ENCODE data around the gene HSD17B13.
A peak's percentile ranks its signal among the peaks of the same experiment; 100 is the strongest.
"Not testable (repeated sequence)": the region's sequence is repeated elsewhere in the genome, so short reads cannot be mapped to it uniquely, and the experiment has no call there.

HSD17B13 gene

GRCh38 chr4:87321888-87322287 lies 794 bp downstream of the HSD17B13 start:
- H3K27ac ChIP-seq (ENCODE audit: low read depth, low read length) = no peak overlapping the region
- peaks cover 0 to 3% (median 0%) of the 10 kb centered on the region in 5 donors for H3K36me3 ChIP-seq (ENCODE audit: control insufficient read depth in 5 of 5, insufficient read depth in 5 of 5, low read length in 5 of 5)
- peak overlapping the region in 4 of 5 donors; percentile 52 to 70 (median 58) for H3K4me3 ChIP-seq (ENCODE audit: low read depth in 1 of 5, low read length in 5 of 5)
- H3K27me3 ChIP-seq (ENCODE audit: control insufficient read depth in 5 of 5, insufficient read depth in 4 of 5, low read length in 5 of 5) = no peaks in the 10 kb centered on the region
- H3K4me1 ChIP-seq (ENCODE audit: control insufficient read depth in 5 of 5, insufficient read depth in 5 of 5, low read length in 5 of 5) = peaks cover 0 to 3% (median 0%) of the 10 kb centered on the region in 5 donors
- H3K9me3 ChIP-seq (ENCODE audit: control insufficient read depth in 5 of 5, low read length in 5 of 5) = no peaks in the 10 kb centered on the region
- H3K9ac ChIP-seq (ENCODE audit: low read length in 5 of 5) = peak overlapping the region in 1 of 5 donors; percentile 62

GRCh38 chr4:87317527-87317926 lies 5.2 kb downstream of the HSD17B13 start:
- Histone ChIP-seq H3K4me3 (ENCODE audit: low read depth in 1 of 5, low read length in 5 of 5) (no peak overlapping the region), H3K27me3 (ENCODE audit: control insufficient read depth in 5 of 5, insufficient read depth in 4 of 5, low read length in 5 of 5) (no peaks in the 10 kb centered on the region), H3K27ac (ENCODE audit: low read depth, low read length) (no peak overlapping the region), H3K4me1 (ENCODE audit: control insufficient read depth in 5 of 5, insufficient read depth in 5 of 5, low read length in 5 of 5) (peaks cover 0 to 13% (median 0%) of the 10 kb centered on the region in 5 donors), H3K36me3 (ENCODE audit: control insufficient read depth in 5 of 5, insufficient read depth in 5 of 5, low read length in 5 of 5) (peaks cover 0 to 3% (median 0%) of the 10 kb centered on the region in 5 donors), H3K9ac (ENCODE audit: low read length in 5 of 5) (no peak overlapping the region), H3K9me3 (ENCODE audit: control insufficient read depth in 5 of 5, low read length in 5 of 5) (no peaks in the 10 kb centered on the region)

- H3K9ac ChIP-seq (ENCODE audit: low read length in 5 of 5) = no peak overlapping the region
- no peak overlapping the region for H3K4me3 ChIP-seq (ENCODE audit: low read depth in 1 of 5, low read length in 5 of 5)
- H3K27ac ChIP-seq (ENCODE audit: low read depth, low read length) = no peak overlapping the region
- peaks cover 0 to 13% (median 0%) of the 10 kb centered on the region in 5 donors for H3K4me1 ChIP-seq (ENCODE audit: control insufficient read depth in 5 of 5, insufficient read depth in 5 of 5, low read length in 5 of 5)
- no peaks in the 10 kb centered on the region for H3K27me3 ChIP-seq (ENCODE audit: control insufficient read depth in 5 of 5, insufficient read depth in 4 of 5, low read length in 5 of 5)
- no peaks in the 10 kb centered on the region for H3K9me3 ChIP-seq (ENCODE audit: control insufficient read depth in 5 of 5, low read length in 5 of 5)
- peaks cover 0 to 3% (median 0%) of the 10 kb centered on the region in 5 donors for H3K36me3 ChIP-seq (ENCODE audit: control insufficient read depth in 5 of 5, insufficient read depth in 5 of 5, low read length in 5 of 5)
Measured at GRCh38 chr4:87316961-87317360, 5.7 kb downstream of the HSD17B13 start.

- peak overlapping the region; percentile 45 for H3K27ac ChIP-seq (ENCODE audit: low read depth, low read length)
Measured at GRCh38 chr4:87315000-87315399, 7.7 kb downstream of the HSD17B13 start.

GRCh38 chr4:87313756-87314155 lies 8.9 kb downstream of the HSD17B13 start:
- H3K9ac ChIP-seq (ENCODE audit: low read length in 5 of 5) = no peak overlapping the region
- H3K36me3 ChIP-seq (ENCODE audit: control insufficient read depth in 5 of 5, insufficient read depth in 5 of 5, low read length in 5 of 5) = peaks cover 0 to 3% (median 0%) of the 10 kb centered on the region in 5 donors
- H3K27me3 ChIP-seq (ENCODE audit: control insufficient read depth in 5 of 5, insufficient read depth in 4 of 5, low read length in 5 of 5) = no peaks in the 10 kb centered on the region
- no peaks in the 10 kb centered on the region for H3K9me3 ChIP-seq (ENCODE audit: control insufficient read depth in 5 of 5, low read length in 5 of 5)
- H3K27ac ChIP-seq (ENCODE audit: low read depth, low read length) = peak overlapping the region; percentile 19
- peaks cover 0 to 10% (median 4%) of the 10 kb centered on the region in 5 donors for H3K4me1 ChIP-seq (ENCODE audit: control insufficient read depth in 5 of 5, insufficient read depth in 5 of 5, low read length in 5 of 5)
- H3K4me3 ChIP-seq (ENCODE audit: low read depth in 1 of 5, low read length in 5 of 5) = no peak overlapping the region

More at GRCh38 chr4:87315000-87315399, 7.7 kb downstream of the HSD17B13 start:
- H3K27me3 ChIP-seq (ENCODE audit: control insufficient read depth in 5 of 5, insufficient read depth in 4 of 5, low read length in 5 of 5); H3K4me3 ChIP-seq (ENCODE audit: low read depth in 1 of 5, low read length in 5 of 5); H3K9ac ChIP-seq (ENCODE audit: low read length in 5 of 5); H3K9me3 ChIP-seq (ENCODE audit: control insufficient read depth in 5 of 5, low read length in 5 of 5); H3K4me1 ChIP-seq (ENCODE audit: control insufficient read depth in 5 of 5, insufficient read depth in 5 of 5, low read length in 5 of 5); H3K36me3 ChIP-seq (ENCODE audit: control insufficient read depth in 5 of 5, insufficient read depth in 5 of 5, low read length in 5 of 5): not testable (repeated sequence)

DNA sequence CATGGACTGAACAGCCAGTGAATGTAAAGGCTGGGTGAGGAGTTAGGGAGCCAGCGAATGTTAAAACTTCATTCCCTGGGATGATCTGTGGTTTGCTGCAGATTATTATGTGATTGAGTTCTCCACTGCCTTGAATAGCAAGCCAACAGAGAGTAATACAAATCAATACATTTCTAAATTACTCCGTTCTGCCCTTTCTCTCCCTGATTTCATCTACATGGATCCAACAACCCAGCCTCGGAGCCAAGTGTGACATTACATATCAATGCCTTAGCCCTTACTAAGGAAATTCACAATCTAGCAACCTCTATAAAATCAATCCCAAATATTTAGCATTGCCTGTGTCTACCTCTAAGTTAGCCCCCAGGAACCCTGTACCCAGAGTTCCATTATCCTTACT lies 11.0 kb downstream of the HSD17B13 start:
- H3K4me3 ChIP-seq (ENCODE audit: low read depth in 1 of 5, low read length in 5 of 5) = no peak overlapping the region
- H3K27me3 ChIP-seq (ENCODE audit: control insufficient read depth in 5 of 5, insufficient read depth in 4 of 5, low read length in 5 of 5) = no peaks in the 10 kb centered on the region
- H3K9ac ChIP-seq (ENCODE audit: low read length in 5 of 5) = no peak overlapping the region
- no peaks in the 10 kb centered on the region for H3K9me3 ChIP-seq (ENCODE audit: control insufficient read depth in 5 of 5, low read length in 5 of 5)
- H3K36me3 ChIP-seq (ENCODE audit: control insufficient read depth in 5 of 5, insufficient read depth in 5 of 5, low read length in 5 of 5) = peaks cover 0 to 1% (median 0%) of the 10 kb centered on the region in 5 donors
- H3K27ac ChIP-seq (ENCODE audit: low read depth, low read length) = no peak overlapping the region
- peaks cover 0 to 10% (median 4%) of the 10 kb centered on the region in 5 donors for H3K4me1 ChIP-seq (ENCODE audit: control insufficient read depth in 5 of 5, insufficient read depth in 5 of 5, low read length in 5 of 5)

GRCh38 chr4:87310691-87311335 lies 11.9 kb downstream of the HSD17B13 start:
- Histone ChIP-seq H3K27ac (ENCODE audit: low read depth, low read length) (no peak overlapping the region), H3K4me1 (ENCODE audit: control insufficient read depth in 5 of 5, insufficient read depth in 5 of 5, low read length in 5 of 5) (peaks cover 0 to 10% (median 4%) of the 10 kb centered on the region in 5 donors), H3K36me3 (ENCODE audit: control insufficient read depth in 5 of 5, insufficient read depth in 5 of 5, low read length in 5 of 5) (no peaks in the 10 kb centered on the region), H3K27me3 (ENCODE audit: control insufficient read depth in 5 of 5, insufficient read depth in 4 of 5, low read length in 5 of 5) (no peaks in the 10 kb centered on the region), H3K9ac (ENCODE audit: low read length in 5 of 5) (no peak overlapping the region), H3K4me3 (ENCODE audit: low read depth in 1 of 5, low read length in 5 of 5) (no peak overlapping the region), H3K9me3 (ENCODE audit: control insufficient read depth in 5 of 5, low read length in 5 of 5) (no peaks in the 10 kb centered on the region)

DNA sequence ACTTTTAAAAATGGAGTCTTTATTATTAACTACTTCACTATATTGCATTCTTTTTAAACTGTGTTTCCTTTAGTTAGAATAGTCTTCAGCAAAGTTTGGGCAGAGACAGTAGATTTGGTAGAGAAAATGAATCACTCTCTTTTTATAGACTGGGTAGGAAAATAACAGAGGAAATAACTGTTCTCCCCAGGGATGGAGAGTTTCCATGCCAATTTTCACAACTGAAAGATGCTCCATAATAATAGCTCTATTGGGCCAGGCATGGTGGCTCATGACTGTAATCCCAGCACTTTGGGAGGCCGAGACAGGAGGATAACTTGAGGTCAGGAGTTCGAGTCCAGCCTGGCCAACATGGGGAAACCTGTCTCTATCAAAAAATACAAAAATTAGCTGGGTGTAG lies 13.1 kb downstream of the HSD17B13 start:
- no peak overlapping the region for H3K27ac ChIP-seq (ENCODE audit: low read depth, low read length)
- H3K4me1 ChIP-seq (ENCODE audit: control insufficient read depth in 5 of 5, insufficient read depth in 5 of 5, low read length in 5 of 5) = peaks cover 0 to 4% (median 4%) of the 10 kb centered on the region in 5 donors

GRCh38 chr4:87306056-87306455 lies 16.6 kb downstream of the HSD17B13 start:
- Histone ChIP-seq H3K36me3 (ENCODE audit: control insufficient read depth in 5 of 5, insufficient read depth in 5 of 5, low read length in 5 of 5) (no peaks in the 10 kb centered on the region), H3K4me1 (ENCODE audit: control insufficient read depth in 5 of 5, insufficient read depth in 5 of 5, low read length in 5 of 5) (peaks cover 0 to 4% (median 0%) of the 10 kb centered on the region in 5 donors), H3K9me3 (ENCODE audit: control insufficient read depth in 5 of 5, low read length in 5 of 5) (no peaks in the 10 kb centered on the region), H3K27me3 (ENCODE audit: control insufficient read depth in 5 of 5, insufficient read depth in 4 of 5, low read length in 5 of 5) (no peaks in the 10 kb centered on the region), H3K4me3 (ENCODE audit: low read depth in 1 of 5, low read length in 5 of 5) (no peak overlapping the region), H3K9ac (ENCODE audit: low read length in 5 of 5) (no peak overlapping the region), H3K27ac (ENCODE audit: low read depth, low read length) (no peak overlapping the region)

More for the DNA sequence above, 13.1 kb downstream of the HSD17B13 start:
- Histone ChIP-seq H3K9ac (ENCODE audit: low read length in 5 of 5) (no peak overlapping the region), H3K36me3 (ENCODE audit: control insufficient read depth in 5 of 5, insufficient read depth in 5 of 5, low read length in 5 of 5) (no peaks in the 10 kb centered on the region), H3K9me3 (ENCODE audit: control insufficient read depth in 5 of 5, low read length in 5 of 5) (no peaks in the 10 kb centered on the region), H3K4me3 (ENCODE audit: low read depth in 1 of 5, low read length in 5 of 5) (no peak overlapping the region), H3K27me3 (ENCODE audit: control insufficient read depth in 5 of 5, insufficient read depth in 4 of 5, low read length in 5 of 5) (no peaks in the 10 kb centered on the region)

GRCh38 chr4:87305562-87305961 lies 17.1 kb downstream of the HSD17B13 start:
- Histone ChIP-seq H3K9me3 (ENCODE audit: control insufficient read depth in 5 of 5, low read length in 5 of 5) (no peaks in the 10 kb centered on the region), H3K4me3 (ENCODE audit: low read depth in 1 of 5, low read length in 5 of 5) (no peak overlapping the region), H3K9ac (ENCODE audit: low read length in 5 of 5) (no peak overlapping the region), H3K36me3 (ENCODE audit: control insufficient read depth in 5 of 5, insufficient read depth in 5 of 5, low read length in 5 of 5) (no peaks in the 10 kb centered on the region), H3K27me3 (ENCODE audit: control insufficient read depth in 5 of 5, insufficient read depth in 4 of 5, low read length in 5 of 5) (no peaks in the 10 kb centered on the region), H3K4me1 (ENCODE audit: control insufficient read depth in 5 of 5, insufficient read depth in 5 of 5, low read length in 5 of 5) (peaks cover 0 to 4% (median 0%) of the 10 kb centered on the region in 5 donors), H3K27ac (ENCODE audit: low read depth, low read length) (no peak overlapping the region)
